H9 (cell line): ENCODE measurements around the gene ANKRD49. TPM values are rescaled to one million over a fixed set of nuclear protein-coding genes. Genes with fewer than 3 reads are reported as not detected.
A peak's percentile ranks its signal among the peaks of the same experiment; 100 is the strongest.

Source experiments
- DNase-seq: peaks from one replicate; pipeline ENCODE4 v3.0.0-alpha.2; 2017
- H2AFZ ChIP-seq: one replicate; pipeline ENCODE4 v1.6.1; 2013; ENCODE audit warnings: mild to moderate bottlenecking, low read length, control low read depth, moderate library complexity
- H2AK5ac ChIP-seq: 2 replicates; pipeline ENCODE4 v1.6.1; 2013; ENCODE audit warnings: low read length, control low read depth, mixed read lengths; ENCODE audit not compliant: insufficient read length
- H2BK120ac ChIP-seq: one replicate; pipeline ENCODE4 v1.6.1; 2013; ENCODE audit warnings: low read depth, mild to moderate bottlenecking, low read length, control low read depth, inconsistent platforms; ENCODE audit not compliant: poor library complexity, severe bottlenecking
- H2BK12ac ChIP-seq: 2 replicates; pipeline ENCODE4 v1.6.1; 2013; ENCODE audit warnings: low read length, control low read depth, mixed read lengths, low read depth; ENCODE audit not compliant: insufficient read length
- H2BK15ac ChIP-seq: 2 replicates; pipeline ENCODE4 v1.6.1; 2013; ENCODE audit warnings: low read depth, low read length, control low read depth
- H2BK20ac ChIP-seq: one replicate; pipeline ENCODE4 v1.6.1; 2013; ENCODE audit warnings: low read depth, mild to moderate bottlenecking, low read length, control low read depth, inconsistent platforms; ENCODE audit not compliant: poor library complexity, severe bottlenecking
- H2BK5ac ChIP-seq: 2 replicates; pipeline ENCODE4 v1.6.1; 2013; ENCODE audit warnings: low read length, control low read depth, mixed read lengths; ENCODE audit not compliant: insufficient read length
- H3K14ac ChIP-seq: 2 replicates; pipeline ENCODE4 v1.6.1; 2013; ENCODE audit warnings: low read length, control low read depth; ENCODE audit not compliant: insufficient read depth
- H3K18ac ChIP-seq: 2 replicates; pipeline ENCODE4 v1.6.1; 2013; ENCODE audit warnings: low read depth, mild to moderate bottlenecking, mixed read lengths, low read length, control low read depth; ENCODE audit not compliant: insufficient read length
- H3K23ac ChIP-seq: 2 replicates; pipeline ENCODE4 v1.6.1; 2013; ENCODE audit warnings: low read length, control low read depth, mixed read lengths, low read depth; ENCODE audit not compliant: insufficient read length
- H3K23me2 ChIP-seq: 2 replicates; pipeline ENCODE4 v1.6.1; 2013; ENCODE audit warnings: low read depth, mild to moderate bottlenecking, mixed read lengths, low read length, control low read depth; ENCODE audit not compliant: insufficient read length, poor library complexity, severe bottlenecking
- H3K27ac ChIP-seq: 2 replicates; pipeline ENCODE4 v1.5.1; 2013; ENCODE audit warnings: low read length, control low read depth, mixed read lengths, low read depth; ENCODE audit not compliant: insufficient read length
- H3K27me3 ChIP-seq: 2 replicates; pipeline ENCODE4 v1.6.1; 2013; ENCODE audit warnings: low read length, control low read depth, inconsistent platforms; ENCODE audit not compliant: insufficient read depth
- H3K4ac ChIP-seq: 2 replicates; pipeline ENCODE4 v1.6.1; 2013; ENCODE audit warnings: low read depth, mild to moderate bottlenecking, control low read depth, inconsistent platforms, low read length, moderate library complexity
- H3K4me1 ChIP-seq: 2 replicates; pipeline ENCODE4 v1.6.1; 2013; ENCODE audit warnings: low read length, control low read depth, inconsistent platforms; ENCODE audit not compliant: insufficient read depth
- H3K4me2 ChIP-seq: 2 replicates; pipeline ENCODE4 v1.6.1; 2013; ENCODE audit warnings: low read length, control low read depth, mixed read lengths; ENCODE audit not compliant: insufficient read length, insufficient read depth
- H3K56ac ChIP-seq: 2 replicates; pipeline ENCODE4 v1.6.1; 2013; ENCODE audit warnings: low read depth, mild to moderate bottlenecking, mixed read lengths, low read length, control low read depth; ENCODE audit not compliant: insufficient read length
- H3K79me1 ChIP-seq: 2 replicates; pipeline ENCODE4 v1.6.1; 2013; ENCODE audit warnings: low read depth, mild to moderate bottlenecking, moderate library complexity, low read length, control low read depth, inconsistent platforms; ENCODE audit not compliant: insufficient read depth, poor library complexity, severe bottlenecking
- H3K79me2 ChIP-seq: 2 replicates; pipeline ENCODE4 v1.6.1; 2013; ENCODE audit warnings: low read length, control low read depth, inconsistent platforms; ENCODE audit not compliant: insufficient read depth
- H3K9ac ChIP-seq: 2 replicates; pipeline ENCODE4 v1.6.1; 2013; ENCODE audit warnings: low read length, control low read depth, mixed read lengths; ENCODE audit not compliant: insufficient read length; ENCODE audit errors: extremely low read depth
- H3K9me3 ChIP-seq: one replicate; pipeline ENCODE4 v1.6.1; 2013; ENCODE audit warnings: low read depth, low read length, inconsistent platforms; ENCODE audit not compliant: control insufficient read depth
- H3T11ph ChIP-seq: one replicate; pipeline ENCODE4 v1.6.1; 2013; ENCODE audit warnings: mild to moderate bottlenecking, low read length, control low read depth, inconsistent platforms
- H4K20me1 ChIP-seq: one replicate; pipeline ENCODE4 v1.6.1; 2013; ENCODE audit not compliant: control insufficient read depth, insufficient read length, insufficient read depth
- H4K5ac ChIP-seq: 2 replicates; pipeline ENCODE4 v1.6.1; 2013; ENCODE audit warnings: low read depth, mild to moderate bottlenecking, mixed read lengths, low read length, control low read depth; ENCODE audit not compliant: insufficient read length
- H4K8ac ChIP-seq: replicated peaks from 2 replicates; pipeline ENCODE4 v1.6.1; 2013; ENCODE audit warnings: low read length, control low read depth, mixed read lengths, low read depth; ENCODE audit not compliant: insufficient read length
- H4K91ac ChIP-seq: 2 replicates; pipeline ENCODE4 v1.6.1; 2013; ENCODE audit warnings: low read depth, mild to moderate bottlenecking, moderate library complexity, mixed read lengths, low read length, control low read depth; ENCODE audit not compliant: insufficient read length
- H3K27ac Mint-ChIP-seq, 3 experiments: 2 replicates in 2 of 3; 3 replicates in 1 of 3; pipeline ENCODE4 v1.8.0; 2020 to 2021; ENCODE audit warnings: mixed read lengths in 3 of 3, mild to moderate bottlenecking in 1 of 3, moderate library complexity in 1 of 3
- H3K27me3 Mint-ChIP-seq: 2 replicates; pipeline ENCODE4 v1.8.0; 2021; ENCODE audit warnings: low read depth, mild to moderate bottlenecking, moderate library complexity, mixed read lengths
- H3K36me3 Mint-ChIP-seq, 3 experiments: 2 replicates in 2 of 3; 3 replicates in 1 of 3; pipeline ENCODE4 v1.8.0; 2020 to 2021; ENCODE audit warnings: low read depth in 3 of 3, mixed read lengths in 3 of 3; ENCODE audit not compliant: insufficient read depth in 1 of 3
- H3K4me1 Mint-ChIP-seq, 2 experiments: 2 replicates each; pipeline ENCODE4 v1.8.0; 2020; ENCODE audit warnings: mixed read lengths in 2 of 2
- H3K4me3 Mint-ChIP-seq, 2 experiments: 2 replicates in 1 of 2; 3 replicates in 1 of 2; pipeline ENCODE4 v1.8.0; 2020 to 2021; ENCODE audit warnings: mild to moderate bottlenecking in 2 of 2, mixed read lengths in 2 of 2, moderate library complexity in 1 of 2
- H3K9me3 Mint-ChIP-seq, 2 experiments: 2 replicates in 1 of 2; 3 replicates in 1 of 2; pipeline ENCODE4 v1.8.0; 2020; ENCODE audit warnings: mild to moderate bottlenecking in 2 of 2, mixed read lengths in 2 of 2, moderate library complexity in 1 of 2
- WGBS: extraction: QIAGEN DNeasy Blood & Tissue Kit; methylation state at CpG from one replicate; pipeline ENCODE4 v1.1.7; 2013; ENCODE audit warnings: missing lambda C conversion rate, low lambda C conversion rate, mixed read lengths; ENCODE audit not compliant: insufficient read length; ENCODE audit errors: extremely low coverage; 5-methylcytosine and 5-hydroxymethylcytosine counted together
- total RNA-seq: library from RNA; stranded (reverse); gene quantifications from 2 replicates; pipeline ENCODE4 v1.2.1, GENCODE V29; 2021
- TF ChIP-seq, protein P1 (sequence below): fragments of 200-600 bp; sonication (generic); conservative IDR thresholded peaks from 3 replicates; pipeline ENCODE4 v1.8.0; 2021; ENCODE audit warnings: antibody characterized with exemption, mild to moderate bottlenecking

ANKRD49 gene
- total RNA-seq, 1 experiment from 2014 or later, result 13.8 TPM

DNA sequence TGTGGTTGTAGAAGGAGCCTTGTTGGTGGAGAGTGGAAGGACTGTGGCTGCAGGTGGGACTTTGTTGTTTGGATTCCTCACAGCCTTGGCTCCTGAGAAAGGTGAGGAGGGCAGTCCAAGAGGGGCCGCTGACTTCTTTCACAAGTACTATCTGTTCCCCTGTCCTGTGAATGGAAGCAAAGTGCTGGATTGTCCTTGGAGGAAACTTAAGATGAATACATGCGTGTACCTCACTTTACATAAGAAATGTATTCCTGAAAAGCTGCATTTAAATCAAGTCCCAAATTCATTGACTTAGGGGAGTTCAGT is 52.3 kb downstream of the ANKRD49 start:
- H2BK20ac ChIP-seq, result no peak overlapping the region
- no CpG with 5 or more reads among the region's 2 CpGs for WGBS

More for the DNA sequence above, 52.3 kb downstream of the ANKRD49 start:
- no peak for DNase-seq
- H3K9ac ChIP-seq, result no peak overlapping the region
- H3K79me2 ChIP-seq, result peaks cover 2% of the 10 kb centered on the region; the same call in 1 of the 2 replicates
- H2BK120ac ChIP-seq, result no peak overlapping the region
- no peak overlapping the region for H2AK5ac ChIP-seq
- no peak overlapping the region for H2BK5ac ChIP-seq
- peaks cover 21 to 31% of the 10 kb centered on the region in 2 experiments for H3K4me1 Mint-ChIP-seq
- H2AFZ ChIP-seq, result no peak overlapping the region
- no peak overlapping the region for H4K5ac ChIP-seq
- H2BK12ac ChIP-seq, result no peak overlapping the region
- H3K27me3 ChIP-seq, result peaks cover 9% of the 10 kb centered on the region; the same call in 1 of the 2 replicates
- no peak overlapping the region for H3K18ac ChIP-seq
- H3K23me2 ChIP-seq, result peaks cover 15% of the 10 kb centered on the region
- H3T11ph ChIP-seq, result no peak overlapping the region
- H3K14ac ChIP-seq, result no peak overlapping the region
- H4K8ac ChIP-seq, result no peak overlapping the region
- H3K23ac ChIP-seq, result no peak overlapping the region
- no peaks in the 10 kb centered on the region for H3K9me3 Mint-ChIP-seq
- peaks cover 0 to 5% (median 0%) of the 10 kb centered on the region in 3 experiments; a peak in 1 of 7 replicates for H3K36me3 Mint-ChIP-seq
- no peaks in the 10 kb centered on the region; the same call in none of the 2 replicates for H3K4me1 ChIP-seq
- H3K27ac ChIP-seq, result no peak overlapping the region
- no peak overlapping the region for H3K4ac ChIP-seq
- H3K4me3 Mint-ChIP-seq, result peak overlapping the region; percentile 65 to 80
- no peaks in the 10 kb centered on the region for H3K9me3 ChIP-seq
- no peak overlapping the region for H3K56ac ChIP-seq
- no peaks in the 10 kb centered on the region for H4K20me1 ChIP-seq
- H3K4me2 ChIP-seq, result peak overlapping the region; percentile 47
- no peak overlapping the region for H3K27ac Mint-ChIP-seq
- H4K91ac ChIP-seq, result no peak overlapping the region
- H3K27me3 Mint-ChIP-seq, result peaks cover 23% of the 10 kb centered on the region
- TF ChIP-seq, protein P1, sequence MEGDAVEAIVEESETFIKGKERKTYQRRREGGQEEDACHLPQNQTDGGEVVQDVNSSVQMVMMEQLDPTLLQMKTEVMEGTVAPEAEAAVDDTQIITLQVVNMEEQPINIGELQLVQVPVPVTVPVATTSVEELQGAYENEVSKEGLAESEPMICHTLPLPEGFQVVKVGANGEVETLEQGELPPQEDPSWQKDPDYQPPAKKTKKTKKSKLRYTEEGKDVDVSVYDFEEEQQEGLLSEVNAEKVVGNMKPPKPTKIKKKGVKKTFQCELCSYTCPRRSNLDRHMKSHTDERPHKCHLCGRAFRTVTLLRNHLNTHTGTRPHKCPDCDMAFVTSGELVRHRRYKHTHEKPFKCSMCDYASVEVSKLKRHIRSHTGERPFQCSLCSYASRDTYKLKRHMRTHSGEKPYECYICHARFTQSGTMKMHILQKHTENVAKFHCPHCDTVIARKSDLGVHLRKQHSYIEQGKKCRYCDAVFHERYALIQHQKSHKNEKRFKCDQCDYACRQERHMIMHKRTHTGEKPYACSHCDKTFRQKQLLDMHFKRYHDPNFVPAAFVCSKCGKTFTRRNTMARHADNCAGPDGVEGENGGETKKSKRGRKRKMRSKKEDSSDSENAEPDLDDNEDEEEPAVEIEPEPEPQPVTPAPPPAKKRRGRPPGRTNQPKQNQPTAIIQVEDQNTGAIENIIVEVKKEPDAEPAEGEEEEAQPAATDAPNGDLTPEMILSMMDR, result no peak
- H3K79me1 ChIP-seq, result no peaks in the 10 kb centered on the region
- H2BK15ac ChIP-seq, result no peak overlapping the region
